HG03103 (cell line): ENCODE data around the gene HYAL3.
"Not testable (repeated sequence)": the region's sequence is repeated elsewhere in the genome, so short reads cannot be mapped to it uniquely, and the experiment has no call there.

ENCODE experiments used
- ATAC-seq: cut with Tn5 transposase; IDR thresholded peaks from one replicate; pipeline ENCODE4 v1.9.1; 2021; ENCODE audit warnings: low read depth; ENCODE audit not compliant: unreplicated experiment

The HYAL3 gene

GRCh38 chr3:50260942-50261441 lies 38.2 kb downstream of the HYAL3 start:
- no peak for ATAC-seq

GRCh38 chr3:50260027-50260941 lies 38.9 kb downstream of the HYAL3 start:
- peak; percentile 79 for ATAC-seq

- peak; percentile 10 for ATAC-seq
Measured at GRCh38 chr3:50259432-50260026, 39.7 kb downstream of the HYAL3 start.

DNA sequence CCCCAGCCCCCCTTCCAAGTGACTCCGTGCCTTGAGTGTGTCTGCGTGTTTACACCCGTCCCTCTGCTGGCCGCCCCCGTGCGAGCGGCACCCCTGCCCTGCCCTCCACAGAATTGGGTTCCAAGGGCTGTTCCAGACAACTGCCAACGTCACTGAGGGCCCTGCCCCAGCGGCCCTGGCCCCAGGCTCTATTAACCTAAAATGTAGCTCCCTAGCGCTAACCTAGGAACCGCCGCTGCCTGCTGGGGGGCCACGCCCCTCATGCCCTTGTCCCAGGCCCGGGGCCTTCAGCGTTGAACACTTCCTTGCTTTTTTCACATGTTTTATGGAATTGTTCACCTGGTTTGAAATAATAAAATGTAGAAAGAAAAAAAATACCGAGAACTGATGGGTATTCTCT lies 40.2 kb downstream of the HYAL3 start:
- no peak for ATAC-seq

DNA sequence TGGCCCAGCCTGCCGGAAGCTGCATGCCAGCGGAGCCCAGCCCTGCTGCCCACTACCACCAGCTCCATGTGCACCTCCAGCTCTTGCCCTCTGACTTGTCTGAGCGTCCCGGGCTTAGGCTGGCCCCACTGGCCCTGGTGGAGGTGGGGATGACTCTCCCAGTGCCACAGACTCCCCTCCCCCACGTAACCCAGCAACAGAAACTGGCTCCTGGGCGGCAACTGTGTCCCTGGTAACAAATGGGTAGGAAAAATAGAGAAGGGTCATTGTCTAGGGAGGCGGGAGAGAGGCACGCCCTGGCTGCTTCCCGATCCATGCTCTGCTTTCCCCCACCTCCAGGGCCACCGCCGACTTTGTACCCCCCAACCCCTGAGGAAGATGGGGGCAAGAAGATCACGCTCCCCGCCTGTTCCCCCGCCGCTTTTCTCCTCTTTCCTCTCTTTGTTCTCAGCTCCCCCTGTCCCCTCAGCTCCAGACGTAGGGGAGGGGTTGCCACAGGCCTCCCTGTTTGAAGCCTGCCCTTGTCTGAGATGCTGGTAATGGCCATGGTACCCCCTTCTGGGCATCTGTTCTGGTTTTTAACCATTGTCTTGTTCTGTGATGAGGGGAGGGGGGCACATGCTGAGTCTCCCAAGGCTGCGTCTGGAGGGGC lies 41.0 kb downstream of the HYAL3 start:
- no peak for ATAC-seq

DNA sequence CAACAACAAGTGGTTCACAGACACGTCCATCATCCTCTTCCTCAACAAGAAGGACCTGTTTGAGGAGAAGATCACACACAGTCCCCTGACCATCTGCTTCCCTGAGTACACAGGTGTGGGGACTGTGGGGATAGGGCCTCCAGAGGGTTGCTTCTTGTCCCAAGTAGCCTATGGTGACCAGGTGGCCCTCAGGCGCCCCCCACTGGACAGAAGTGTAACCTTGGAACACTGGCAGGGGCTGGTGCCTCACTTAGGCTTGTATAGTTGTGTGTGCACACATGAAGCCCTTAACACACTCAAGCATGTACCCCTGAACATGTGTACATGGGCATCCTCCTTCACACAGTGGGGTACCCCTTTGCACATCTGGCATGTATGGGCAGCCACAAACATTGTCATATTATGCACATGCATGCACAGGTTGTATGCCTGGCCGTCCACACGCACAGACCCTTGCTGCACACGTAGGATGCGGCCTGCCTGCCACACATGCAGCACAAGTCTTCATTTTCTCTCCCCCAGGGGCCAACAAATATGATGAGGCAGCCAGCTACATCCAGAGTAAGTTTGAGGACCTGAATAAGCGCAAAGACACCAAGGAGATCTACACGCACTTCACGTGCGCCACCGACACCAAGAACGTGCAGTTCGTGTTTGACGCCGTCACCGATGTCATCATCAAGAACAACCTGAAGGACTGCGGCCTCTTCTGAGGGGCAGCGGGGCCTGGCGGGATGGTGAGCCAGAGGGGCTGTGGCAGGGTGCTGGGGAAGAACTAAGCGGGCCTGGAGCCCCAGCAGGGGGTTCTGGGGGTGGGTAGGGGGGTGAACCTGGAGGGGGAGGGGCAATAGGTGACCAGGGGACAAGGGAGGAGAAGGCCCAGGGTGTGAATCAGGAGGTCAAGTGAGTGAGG lies 42.0 kb downstream of the HYAL3 start:
- ATAC-seq, result no peak

GRCh38 chr3:50255251-50255615 lies 44.0 kb downstream of the HYAL3 start:
- no peak for ATAC-seq

- ATAC-seq, result no peak
Measured at GRCh38 chr3:50254577-50255250, 44.5 kb downstream of the HYAL3 start.

- ATAC-seq, result no peak
Measured at GRCh38 chr3:50251220-50251619, 48.0 kb downstream of the HYAL3 start.

DNA sequence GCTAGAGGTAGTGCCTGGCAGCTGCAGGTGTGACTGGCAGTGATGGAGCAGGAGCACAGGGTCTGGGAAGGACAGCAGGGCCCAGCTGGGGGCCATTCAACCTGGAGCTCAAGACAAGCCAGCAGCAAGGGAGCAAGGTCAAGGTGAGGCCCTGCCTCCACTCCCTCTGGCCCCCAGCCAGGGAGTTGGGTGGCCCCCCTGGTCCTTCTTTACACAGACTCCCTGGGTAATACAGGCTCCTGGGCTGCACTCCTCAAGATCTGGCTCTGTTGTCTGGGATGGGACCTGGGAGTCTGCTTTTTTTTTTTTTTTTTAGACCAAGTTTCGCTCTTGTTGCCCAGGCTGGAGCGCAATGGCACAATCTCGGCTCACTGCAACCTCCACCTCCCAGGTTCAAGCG lies 48.7 kb downstream of the HYAL3 start:
- no peak for ATAC-seq

- ATAC-seq, result no peak
Measured at GRCh38 chr3:50249457-50249856, 49.7 kb downstream of the HYAL3 start.

GRCh38 chr3:50248387-50248786 lies 50.8 kb downstream of the HYAL3 start:
- ATAC-seq, result no peak

GRCh38 chr3:50246517-50246954 lies 52.7 kb downstream of the HYAL3 start:
- peak; percentile 48 for ATAC-seq

- peak; percentile 45 for ATAC-seq
Measured at GRCh38 chr3:50245831-50246516, 53.2 kb downstream of the HYAL3 start.

GRCh38 chr3:50245251-50245745 lies 53.9 kb downstream of the HYAL3 start:
- ATAC-seq, result no peak

GRCh38 chr3:50244813-50245212 lies 54.4 kb downstream of the HYAL3 start:
- ATAC-seq, result not testable (repeated sequence)

DNA sequence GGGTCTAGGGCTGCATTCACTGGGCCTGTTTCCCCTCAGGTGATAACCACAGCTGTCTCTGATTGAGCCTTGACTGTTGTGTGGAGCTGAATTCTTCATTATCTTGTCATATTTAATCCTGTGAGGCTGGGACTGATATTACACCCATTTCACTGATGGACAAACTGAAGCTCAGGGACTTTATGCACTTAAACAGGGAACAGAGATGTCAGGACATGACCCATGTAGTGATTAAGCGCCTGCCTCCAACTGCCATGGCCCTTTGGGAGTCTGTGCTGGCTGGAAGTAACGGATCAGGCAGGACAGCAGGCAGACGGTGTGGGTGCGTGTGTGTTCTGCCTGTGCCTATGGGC lies 55.7 kb downstream of the HYAL3 start:
- no peak for ATAC-seq

- ATAC-seq, result no peak
Measured at GRCh38 chr3:50242851-50243542, 56.2 kb downstream of the HYAL3 start.
